K562 (cell line): ENCODE data around the gene LIFR. TPM values are rescaled to one million over a fixed set of nuclear protein-coding genes. Genes with fewer than 3 reads are reported as not detected.

Source experiments
- ATF3 ChIP-seq, 2 experiments: fragments of 450-650 bp in 1 of 2; sonication (generic) in 1 of 2; formaldehyde crosslinking in 1 of 2; IDR thresholded peaks in 1 of 2; conservative IDR thresholded peaks in 1 of 2; 2 replicates each; pipeline versions ENCODE4 v1.6.1 to v1.8.1; 2016 to 2023; ENCODE audit warnings: mild to moderate bottlenecking in 2 of 2, moderate library complexity in 2 of 2, inconsistent platforms in 1 of 2, missing genetic modification reagents in 1 of 2
- CBFA2T3 ChIP-seq: fragments of 450-650 bp; IDR thresholded peaks from 2 replicates; pipeline ENCODE4 v1.6.1; 2017
- ERF ChIP-seq: fragments of 450-650 bp; formaldehyde crosslinking; IDR thresholded peaks from 2 replicates; pipeline ENCODE4 v1.4.0; 2020; ENCODE audit warnings: mild to moderate bottlenecking, mixed read lengths
- GTF2F1 ChIP-seq: IDR thresholded peaks from 2 replicates; pipeline ENCODE4 v1.6.1; 2011; ENCODE audit warnings: low read depth, low read length, improper control_type of control experiment
- HMBOX1 ChIP-seq: sonication (generic); IDR thresholded peaks from 2 replicates; pipeline ENCODE4 v1.6.1; 2016
- HNRNPUL1 ChIP-seq: fragments of 200-400 bp; formaldehyde crosslinking; IDR thresholded peaks from 2 replicates; pipeline ENCODE4 v1.6.1; 2017; ENCODE audit warnings: low read length
- IRF2 ChIP-seq: sonication (generic); formaldehyde crosslinking; IDR thresholded peaks from 2 replicates; pipeline ENCODE4 v1.8.1; 2022; ENCODE audit warnings: mild to moderate bottlenecking, missing genetic modification reagents
- MBD2 ChIP-seq: sonication (generic); IDR thresholded peaks from 2 replicates; pipeline ENCODE4 v1.6.1; 2016; ENCODE audit warnings: low read depth, borderline replicate concordance
- MED1 ChIP-seq: sonication (generic); formaldehyde crosslinking; IDR thresholded peaks from 2 replicates; pipeline ENCODE4 v1.8.1; 2023; ENCODE audit warnings: missing genetic modification reagents, borderline replicate concordance
- MYC ChIP-seq, 2 experiments: fragments of 250-450 bp in 1 of 2; sonication (Bioruptor Pico) in 1 of 2; IDR thresholded peaks; 2 replicates each; pipeline versions ENCODE4 v1.5.1 to v1.6.1; 2012 to 2021; ENCODE audit warnings: low read depth in 2 of 2, borderline replicate concordance in 1 of 2, improper control_type of control experiment in 1 of 2, low read length in 1 of 2, mild to moderate bottlenecking in 1 of 2, moderate library complexity in 1 of 2
- NFXL1 ChIP-seq: fragments of 450-650 bp; formaldehyde crosslinking; IDR thresholded peaks from 2 replicates; pipeline ENCODE4 v1.4.0; 2021; ENCODE audit warnings: mild to moderate bottlenecking
- RBM14 ChIP-seq: fragments of 200-400 bp; formaldehyde crosslinking; IDR thresholded peaks from 2 replicates; pipeline ENCODE4 v1.6.1; 2018; ENCODE audit warnings: low read depth, mild to moderate bottlenecking, low read length, moderate library complexity, borderline replicate concordance; ENCODE audit not compliant: insufficient read depth
- RBM39 ChIP-seq: fragments of 200-400 bp; formaldehyde crosslinking; optimal IDR thresholded peaks from 2 replicates; pipeline ENCODE3; 2018; ENCODE audit warnings: low read depth, low read length
- STAT5A ChIP-seq: IDR thresholded peaks from 2 replicates; pipeline ENCODE4 v1.6.1; 2012; ENCODE audit warnings: low read length, inconsistent platforms, borderline replicate concordance
- ZBTB5 ChIP-seq: fragments of 450-650 bp; IDR thresholded peaks from 2 replicates; pipeline ENCODE4 v1.6.1; 2017; ENCODE audit warnings: antibody characterized with exemption
- ZFP91 ChIP-seq: sonication (generic); formaldehyde crosslinking; IDR thresholded peaks from 2 replicates; pipeline ENCODE4 v1.8.0; 2022; ENCODE audit warnings: mild to moderate bottlenecking, missing genetic modification reagents
- ZNF217 ChIP-seq: sonication (generic); formaldehyde crosslinking; IDR thresholded peaks from 2 replicates; pipeline ENCODE4 v1.8.0; 2022; ENCODE audit warnings: mild to moderate bottlenecking, missing genetic modification reagents
- ZNF224 ChIP-seq: sonication (generic); formaldehyde crosslinking; IDR thresholded peaks from 2 replicates; pipeline ENCODE4 v1.8.0; 2022; ENCODE audit warnings: mild to moderate bottlenecking, missing genetic modification reagents
- ZNF263 ChIP-seq: sonication (generic); formaldehyde crosslinking; IDR thresholded peaks from 2 replicates; pipeline ENCODE4 v1.8.0; 2022; ENCODE audit warnings: mild to moderate bottlenecking, missing genetic modification reagents, borderline replicate concordance
- ZNF511 ChIP-seq: sonication (generic); formaldehyde crosslinking; IDR thresholded peaks from 2 replicates; pipeline ENCODE4 v1.8.0; 2022; ENCODE audit warnings: mild to moderate bottlenecking, missing genetic modification reagents
- ZNF717 ChIP-seq: fragments of 250-450 bp; sonication (Bioruptor Pico); IDR thresholded peaks from 2 replicates; pipeline ENCODE4 v1.5.0; 2021
- polyA plus RNA-seq, 8 experiments: library from polyadenylated mRNA; depleted of rRNA in 4 of 8; stranded (reverse) in 5 of 8; unstranded in 3 of 8; fragments of >200 nt; fragmentation: Nextera tagmentation in 2 of 8; fragmentation: Illumina TruSeq in 1 of 8; extraction: Ambion mirVana in 2 of 8; extraction: Trizol in 1 of 8; gene quantifications; 2 replicates each; pipeline versions ENCODE4 v1.2.1 to v1.2.3, GENCODE V29; 2011 to 2014; ENCODE audit warnings: inconsistent platforms in 1 of 8, missing spikeins in 1 of 8
- total RNA-seq, 7 experiments: library from RNA; depleted of rRNA in 6 of 7; stranded (reverse); fragments of >200 nt in 6 of 7; fragmentation: Illumina TruSeq in 2 of 7; extraction: Trizol in 2 of 7; gene quantifications; 2 replicates each; pipeline versions ENCODE4 v1.2.1 to v1.2.3, GENCODE V29; 2011 to 2021; ENCODE audit warnings: low replicate concordance in 1 of 7

The LIFR gene
- total and polyA plus RNA-seq, 9 of the 15 experiments (the other 6 are each of a cell fraction or from before 2014, with no cell fraction given): 0.43 to 5.7 (median 3.3) TPM

GRCh38 chr5:38556599-38557307 is at the start of gene LIFR (continued):
- TF ChIP-seq ATF3 (IDR thresholded peaks at IDR 0.05) (no peak), ATF3 (CRISPR knock-in tag; conservative IDR thresholded peaks at IDR 0.05) (no peak), ERF (CRISPR knock-in tag) (no peak), RBM14 (no peak), GTF2F1 (no peak), HMBOX1 (no peak), CBFA2T3 (no peak), MBD2 (peak; percentile 31; the same call in 1 of the 2 replicates), MYC (IDR thresholded peaks at IDR 0.05; ENCODE audit: low read depth, low read length) (no peak), MYC (CRISPR knock-in tag; IDR thresholded peaks at IDR 0.05; ENCODE audit: borderline replicate concordance, low read depth) (no peak), MED1 (CRISPR knock-in tag) (no peak), HNRNPUL1 (no peak), ZFP91 (no peak), ZNF263 (CRISPR knock-in tag) (peak; percentile 94), ZNF717 (CRISPR knock-in tag) (no peak), ZNF224 (no peak), IRF2 (CRISPR knock-in tag) (no peak), RBM39 (no peak), ZNF511 (CRISPR knock-in tag) (no peak), NFXL1 (CRISPR knock-in tag) (no peak), ZNF217 (CRISPR knock-in tag) (no peak), ZBTB5 (no peak), STAT5A (no peak)
